Stimulated activated CD4-positive, alpha-beta T cell treated with anti-CD3 and anti-CD28 coated beads, TNF-alpha, amount 100 ng/mL, for 24 hours (primary cell): Measurements from ENCODE around the gene TOM1L2.

ENCODE experiments used
- DNase-seq, 3 experiments: peaks; one replicate each; pipeline ENCODE4 v3.0.0-alpha.2; 2020; ENCODE audit warnings: low read depth in 3 of 3

TOM1L2 gene

DNA sequence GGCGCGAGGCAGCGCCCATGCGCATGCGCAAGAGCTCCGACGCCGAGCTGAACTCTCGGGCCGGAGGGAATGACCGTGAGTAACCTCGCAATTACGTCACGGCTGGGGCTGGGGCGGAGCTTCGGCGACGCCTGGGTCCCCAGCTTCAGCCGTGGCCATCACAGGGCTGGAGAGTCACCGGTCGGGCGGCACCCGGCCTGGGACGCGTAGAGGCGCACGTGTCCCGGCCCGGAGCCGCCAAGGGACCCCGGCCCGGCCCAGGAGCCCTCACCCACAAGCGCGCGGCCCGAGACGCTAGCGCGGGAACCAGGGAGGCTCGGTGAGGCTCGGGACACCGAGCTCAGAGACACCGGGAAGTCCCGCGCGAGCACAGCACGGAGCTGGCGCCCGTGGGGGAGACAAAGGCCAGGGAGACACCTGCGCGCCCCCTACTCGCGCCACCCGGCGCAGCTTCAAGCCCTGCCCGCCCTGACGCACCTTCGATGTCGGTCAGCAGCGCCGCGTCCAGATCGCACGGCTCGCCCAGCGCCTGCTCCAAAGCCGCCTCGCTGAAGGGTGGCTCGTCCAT lies 135.9 kb downstream of the TOM1L2 start:
- peak; percentile 94 to 97 (median 96) for DNase-seq

- DNase-seq = no peak
These were observed 136.6 kb downstream of the TOM1L2 start for GRCh38 chr17:17835415-17836249.

DNA sequence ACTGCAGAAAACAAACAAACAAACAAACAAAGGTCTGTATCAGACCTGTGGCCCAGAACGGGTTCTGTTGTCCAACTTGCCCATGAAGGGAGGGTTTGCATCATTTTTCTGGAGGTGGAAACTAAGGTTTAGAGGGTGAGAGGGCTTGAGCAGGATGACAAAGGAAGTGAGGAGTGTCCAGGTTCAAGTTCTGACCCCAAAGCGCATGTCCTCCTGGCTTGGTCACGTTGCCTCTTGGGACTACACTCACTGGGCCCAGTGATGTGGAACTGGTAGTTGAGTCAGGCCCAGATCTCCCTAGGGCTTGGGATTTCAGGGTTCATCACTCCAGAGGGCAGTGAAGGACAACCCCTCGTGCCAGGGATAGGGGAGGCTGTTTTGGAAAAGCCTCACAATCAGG lies 137.2 kb downstream of the TOM1L2 start:
- no peak for DNase-seq

- DNase-seq = no peak
These were observed 138.4 kb downstream of the TOM1L2 start for GRCh38 chr17:17833658-17834357.

- no peak for DNase-seq
These were observed 140.2 kb downstream of the TOM1L2 start for GRCh38 chr17:17832032-17832363.

GRCh38 chr17:17831208-17832031 lies 140.8 kb downstream of the TOM1L2 start:
- no peak for DNase-seq

DNA sequence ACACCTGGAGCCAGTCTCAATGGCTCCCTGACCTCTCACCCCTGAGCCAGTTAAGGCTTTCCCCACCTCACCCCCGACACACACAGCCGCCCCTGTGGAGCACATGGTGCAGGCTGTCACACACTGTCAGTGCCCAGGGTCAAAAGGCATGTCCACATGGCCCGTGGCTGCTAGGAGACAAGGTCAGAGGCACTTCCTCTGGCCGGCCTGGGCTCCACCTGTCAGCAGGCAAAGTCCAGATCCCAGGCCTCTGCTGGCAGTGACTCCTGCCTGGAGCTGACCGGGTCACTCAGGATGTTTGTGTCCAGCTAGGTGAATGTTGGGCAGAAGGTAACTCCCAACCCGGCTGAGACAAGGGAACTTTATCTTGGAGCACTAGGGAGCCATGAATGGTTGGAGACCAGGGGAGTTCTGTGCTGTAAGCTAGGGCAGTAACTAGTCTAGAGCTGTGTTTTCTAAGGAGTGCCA lies 141.4 kb downstream of the TOM1L2 start:
- DNase-seq = no peak

GRCh38 chr17:17830269-17830567 lies 142.0 kb downstream of the TOM1L2 start:
- DNase-seq = no peak

DNA sequence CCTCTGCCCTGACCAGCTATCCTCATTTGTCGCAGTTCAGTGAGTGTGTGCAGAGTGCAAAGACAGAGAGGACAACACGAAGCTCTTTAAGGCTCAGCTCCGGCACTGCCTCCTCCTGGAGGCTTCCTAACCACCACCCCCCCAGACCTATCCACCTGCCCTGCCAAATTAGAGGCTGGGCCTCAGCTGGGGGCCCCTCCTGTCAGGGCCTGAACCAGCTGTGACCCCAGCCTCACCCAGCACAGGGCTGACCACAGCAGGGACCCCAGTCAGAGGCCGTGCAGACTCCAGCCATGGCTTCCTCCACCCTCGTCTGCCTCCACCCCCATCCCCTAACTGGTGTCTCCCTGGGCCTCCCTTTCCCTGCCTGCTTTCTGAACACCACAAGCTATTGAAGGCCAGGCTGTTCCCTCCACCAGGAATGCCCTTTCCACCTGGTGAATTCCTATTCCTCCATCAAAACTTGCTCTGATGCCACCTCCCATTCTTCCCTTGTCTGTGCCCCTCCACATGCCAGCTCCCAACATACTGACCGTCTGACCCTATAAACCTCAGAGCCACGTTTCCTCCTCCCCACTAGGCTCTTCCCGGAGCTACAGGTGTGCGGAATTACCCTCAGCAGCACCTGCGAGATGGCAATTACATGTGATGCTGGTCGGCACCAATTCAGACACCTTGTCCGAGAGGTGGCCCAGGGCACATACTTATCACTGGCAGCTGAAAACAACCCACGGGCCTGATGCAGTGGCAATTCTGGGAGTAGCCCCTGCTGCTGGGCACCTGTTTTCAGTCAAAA lies 144.2 kb downstream of the TOM1L2 start:
- no peak for DNase-seq

DNA sequence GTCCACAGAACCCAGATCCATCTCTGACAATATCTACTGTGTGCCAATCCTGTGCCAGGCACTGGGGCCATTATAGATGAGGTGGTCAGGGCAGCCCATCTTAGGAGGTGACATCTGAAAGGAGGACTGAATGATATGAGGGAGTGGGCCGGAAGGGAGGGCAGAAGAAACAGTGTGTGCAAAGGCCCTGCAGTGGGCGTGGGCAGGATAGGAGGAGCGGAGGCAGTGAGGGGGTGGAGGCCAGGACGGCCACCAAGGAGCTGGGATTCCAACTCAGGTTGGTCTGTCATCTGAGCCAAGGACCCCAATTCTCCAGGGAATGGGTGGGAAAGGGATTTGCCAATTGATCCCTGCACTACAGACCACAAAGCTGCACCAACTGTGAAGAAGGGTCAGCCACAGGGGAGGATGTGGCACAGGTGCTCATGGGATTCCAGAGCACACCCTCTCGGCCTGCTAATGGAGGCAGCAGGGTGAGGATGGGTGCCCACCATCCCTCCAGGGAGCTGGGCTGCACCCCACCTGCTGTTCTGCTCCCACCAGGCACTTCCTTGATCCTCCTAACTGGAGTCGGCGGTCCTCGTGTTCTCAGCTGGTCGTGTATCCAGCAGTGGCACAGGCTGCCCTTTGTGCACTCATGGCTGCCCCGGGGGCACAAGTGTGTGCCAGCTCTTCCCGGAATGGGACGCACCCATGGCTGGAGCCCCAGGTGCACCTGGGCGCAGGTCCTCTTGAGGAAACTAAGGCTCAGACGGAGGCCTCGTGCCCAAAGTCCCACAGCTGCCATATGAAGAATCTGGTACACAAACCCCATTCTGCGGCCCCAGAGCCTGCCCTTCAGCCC lies 145.0 kb downstream of the TOM1L2 start:
- no peak for DNase-seq

GRCh38 chr17:17826342-17826713 lies 145.9 kb downstream of the TOM1L2 start:
- DNase-seq = no peak

GRCh38 chr17:17824783-17825614 lies 147.2 kb downstream of the TOM1L2 start:
- no peak for DNase-seq

GRCh38 chr17:17824119-17824782 lies 147.9 kb downstream of the TOM1L2 start:
- no peak for DNase-seq

DNA sequence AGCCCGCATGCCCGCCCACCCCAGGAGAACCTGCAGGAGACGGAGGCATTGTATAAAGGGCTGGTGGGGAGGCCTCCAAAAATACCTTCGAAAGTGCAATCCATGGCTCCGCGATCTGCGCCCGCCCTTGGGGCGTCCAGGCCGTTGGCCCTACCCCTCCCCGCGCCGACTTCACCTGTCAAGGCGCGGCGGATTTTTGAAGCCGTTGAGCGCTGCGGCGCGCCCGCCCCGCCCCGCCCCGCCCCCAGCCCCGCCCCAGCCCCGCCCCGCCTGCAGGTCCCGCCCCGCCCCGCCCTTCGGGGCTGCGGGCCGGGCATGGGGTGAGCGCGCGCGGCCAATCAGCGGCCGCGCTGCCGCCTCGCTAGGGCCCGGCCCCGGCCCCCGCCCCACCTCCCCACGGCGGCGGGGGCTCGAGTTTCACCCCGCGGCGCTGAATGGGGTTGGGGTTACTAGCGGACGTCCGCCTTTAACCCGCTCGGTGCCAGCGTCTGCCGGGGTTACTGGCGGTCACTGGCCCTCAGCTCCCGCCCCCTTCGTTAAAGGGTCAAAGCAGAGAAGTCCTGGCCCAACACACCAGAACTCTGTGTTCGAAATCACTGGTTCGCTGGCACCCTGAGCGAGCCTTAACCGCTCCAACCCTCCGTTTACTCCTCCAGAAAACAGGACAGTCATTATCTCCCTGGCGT lies 148.6 kb downstream of the TOM1L2 start:
- DNase-seq = peak; percentile 27 to 70 (median 44)

DNA sequence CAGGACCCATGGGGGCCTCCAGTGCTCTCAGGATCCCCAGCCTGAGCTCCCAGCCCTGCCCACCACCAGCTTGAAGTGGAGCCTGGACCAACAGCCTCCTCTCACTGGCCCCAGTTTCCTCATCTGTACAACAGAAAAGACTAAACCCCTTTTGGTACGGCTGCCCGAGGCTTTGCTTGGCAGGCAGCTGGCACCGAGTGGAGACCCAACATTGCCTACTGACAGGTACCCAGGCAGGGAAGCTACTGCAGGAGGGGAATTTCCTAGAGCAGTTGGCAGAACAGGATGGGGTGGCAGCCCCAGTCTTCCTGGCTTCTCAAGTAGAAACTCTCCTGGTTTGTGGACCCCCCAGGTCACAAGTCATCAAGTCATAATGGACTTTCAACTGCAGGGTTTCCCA lies 149.6 kb downstream of the TOM1L2 start:
- no peak for DNase-seq

GRCh38 chr17:17822189-17822588 lies 150.0 kb downstream of the TOM1L2 start:
- no peak for DNase-seq

DNA sequence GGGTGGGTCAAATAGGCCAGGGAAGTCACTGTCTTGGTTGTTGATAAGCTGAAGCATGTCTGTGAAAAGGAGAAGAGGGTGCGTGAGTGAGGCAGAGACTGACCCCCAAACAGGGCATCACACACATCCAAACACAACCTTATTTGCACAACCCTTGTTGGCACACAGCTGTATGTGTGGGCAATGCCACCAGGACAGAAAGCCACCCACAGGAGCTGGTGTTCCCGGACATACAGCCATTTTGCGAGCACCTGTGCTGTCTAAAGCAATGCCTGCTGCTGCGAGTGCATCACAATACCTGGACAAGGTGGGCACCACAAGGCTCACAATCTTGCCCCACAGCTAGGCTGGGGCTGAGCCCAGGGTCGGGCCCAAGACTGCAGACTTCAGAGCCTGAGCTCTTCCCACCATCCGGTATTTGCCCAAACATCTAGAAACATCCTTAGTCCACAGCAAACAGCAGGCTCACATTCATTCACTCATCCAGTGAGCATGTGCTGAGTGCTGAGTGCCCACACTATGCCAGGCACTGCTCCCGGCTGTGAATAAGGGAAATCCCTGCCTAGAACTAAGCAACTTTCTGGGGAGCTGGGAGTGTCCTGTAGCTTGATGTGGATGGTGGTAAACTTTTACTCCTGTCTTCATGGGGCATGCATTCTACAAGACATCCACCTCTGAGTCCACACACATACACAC lies 151.6 kb downstream of the TOM1L2 start:
- DNase-seq = no peak

DNA sequence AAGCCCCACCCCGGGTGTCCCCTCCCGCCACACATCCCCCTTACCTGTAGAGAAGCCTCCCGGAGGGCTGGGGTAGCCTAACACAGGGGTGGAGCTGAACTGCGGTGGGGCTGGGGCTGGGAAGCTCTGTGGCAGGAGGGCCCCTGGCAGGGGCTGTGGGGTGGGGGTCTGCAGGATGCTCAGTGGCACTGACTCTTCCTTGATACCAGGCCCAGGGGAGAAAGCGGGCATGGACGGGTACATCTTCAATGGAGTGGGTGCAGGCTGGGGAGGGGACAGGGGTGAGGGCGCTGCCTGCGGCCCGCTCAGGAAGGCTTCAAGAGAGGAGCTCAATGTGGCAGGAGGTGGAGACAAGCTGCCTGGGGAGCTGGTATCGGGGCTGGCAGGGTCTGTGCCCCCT lies 152.2 kb downstream of the TOM1L2 start:
- no peak for DNase-seq
